ENCODE results near the gene RAB5B.

The RAB5B gene

DNA sequence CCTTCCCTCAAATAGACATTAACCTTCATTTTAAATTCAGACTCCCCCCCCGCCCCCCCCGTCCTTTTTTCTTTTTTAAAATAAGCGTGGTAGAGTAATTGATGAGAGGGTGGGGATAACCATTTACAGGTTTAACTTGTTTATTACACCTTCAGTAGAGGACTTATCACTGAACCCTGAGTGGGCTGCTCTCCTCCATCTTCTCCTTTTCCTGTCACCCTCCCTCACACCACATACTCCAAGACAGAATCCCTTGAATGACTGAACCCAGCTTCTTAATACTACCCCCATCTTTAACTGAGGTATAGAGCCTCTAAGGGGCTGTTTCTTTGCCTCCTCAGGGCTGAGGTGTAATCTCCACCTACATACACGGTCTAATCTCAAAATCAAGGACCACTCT is 43.3 kb downstream of the RAB5B start:
- no peak overlapping the region for H3K4me3 ChIP-seq (ENCODE audit: low read depth, low read length)
- no peaks in the 10 kb centered on the region for H3K4me1 ChIP-seq (ENCODE audit: control insufficient read depth, insufficient read depth, low read length)
- ChIA-PET CTCF (no interaction called here), POLR2A (no interaction called here)
- H3K36me3 ChIP-seq (ENCODE audit: control insufficient read depth in 2 of 2, insufficient read depth in 1 of 2, low read length in 2 of 2) = peaks cover 0 to 7% of the 10 kb centered on the region in 2 experiments; a peak in 1 of 3 replicates
- no peak for TF ChIP-seq GLI4 (tag by site-specific recombination; IDR thresholded peaks at IDR 0.05)
- TF ChIP-seq ZNF677 (tag by site-specific recombination; IDR thresholded peaks at IDR 0.05) = no peak
- TF ChIP-seq MYNN (tag by site-specific recombination; IDR thresholded peaks at IDR 0.05; ENCODE audit: borderline replicate concordance) = no peak
- no peak for TF ChIP-seq ZNF114 (tag by site-specific recombination; IDR thresholded peaks at IDR 0.05)
- TF ChIP-seq SCRT1 (tag by site-specific recombination; IDR thresholded peaks at IDR 0.05; ENCODE audit: borderline replicate concordance) = no peak
- TF ChIP-seq SP3 (tag by site-specific recombination; IDR thresholded peaks at IDR 0.05) = no peak
- no peak for TF ChIP-seq HOXC10 (CRISPR knock-in tag; IDR thresholded peaks at IDR 0.05)
- no peak for TF ChIP-seq ZNF777 (tag by site-specific recombination; IDR thresholded peaks at IDR 0.05; ENCODE audit: borderline replicate concordance)
- TF ChIP-seq ZNF121 (tag by site-specific recombination; IDR thresholded peaks at IDR 0.05) = no peak
- TF ChIP-seq ZNF768 (tag by site-specific recombination; IDR thresholded peaks at IDR 0.05) = no peak
- no peak for TF ChIP-seq ZSCAN16 (tag by site-specific recombination; IDR thresholded peaks at IDR 0.05)
- no peak for TF ChIP-seq SCRT2 (tag by site-specific recombination; IDR thresholded peaks at IDR 0.05)
- no peak for TF ChIP-seq SALL2 (tag by site-specific recombination; IDR thresholded peaks at IDR 0.05; ENCODE audit: borderline replicate concordance)
- TF ChIP-seq ZNF558 (tag by site-specific recombination; IDR thresholded peaks at IDR 0.05) = no peak
- no peak for TF ChIP-seq ZNF223 (tag by site-specific recombination; IDR thresholded peaks at IDR 0.05)
- no peaks in the 10 kb centered on the region for H3K9me3 ChIP-seq (ENCODE audit: control insufficient read depth, insufficient read depth, low read depth, low read length)
- H3K27ac ChIP-seq (ENCODE audit: extremely low read depth, low read depth, low read length) = no peak overlapping the region

DNA sequence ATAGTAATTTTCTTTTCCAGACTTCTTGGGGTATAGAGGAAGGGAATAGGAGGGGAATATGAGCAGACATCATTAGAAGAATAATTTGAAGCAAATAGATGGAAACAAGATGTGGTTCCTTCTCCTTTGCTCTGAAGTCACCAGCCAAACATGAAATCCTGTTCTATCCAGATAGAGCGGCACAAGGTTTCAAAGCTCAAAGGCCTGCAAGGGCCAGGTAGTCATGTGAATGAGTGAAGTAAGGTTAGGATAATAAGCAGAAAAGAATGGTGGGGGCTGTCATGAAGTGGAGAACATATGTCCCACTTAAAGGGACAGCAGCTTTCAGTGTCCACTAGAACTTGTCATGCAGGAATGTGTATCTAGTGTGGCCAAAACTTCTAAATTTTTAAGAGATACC is 44.5 kb downstream of the RAB5B start:
- no peak overlapping the region for H3K4me3 ChIP-seq (ENCODE audit: low read depth, low read length)
- CTCF ChIA-PET = interaction anchor here (0.7 kb wide), 1 partner anchor 26 kb away, joined by 3 read pairs; no protein-coding TSS in a partner anchor
- no peaks in the 10 kb centered on the region for H3K4me1 ChIP-seq (ENCODE audit: control insufficient read depth, insufficient read depth, low read length)
- H3K27ac ChIP-seq (ENCODE audit: extremely low read depth, low read depth, low read length) = no peak overlapping the region
- POLR2A ChIA-PET = interaction anchor here (1.0 kb wide), 1 partner anchor 11 kb away, joined by 3 read pairs; no protein-coding TSS in a partner anchor
- H3K36me3 ChIP-seq (ENCODE audit: control insufficient read depth in 2 of 2, insufficient read depth in 1 of 2, low read length in 2 of 2) = peaks cover 0 to 7% of the 10 kb centered on the region in 2 experiments; a peak in 1 of 3 replicates
- no peaks in the 10 kb centered on the region for H3K9me3 ChIP-seq (ENCODE audit: control insufficient read depth, insufficient read depth, low read depth, low read length)
- TF ChIP-seq ZNF549 (tag by site-specific recombination; IDR thresholded peaks at IDR 0.05) = no peak
- no peak for TF ChIP-seq ZNF501 (tag by site-specific recombination; IDR thresholded peaks at IDR 0.05)
- no peak for TF ChIP-seq PRDM10 (tag by site-specific recombination; IDR thresholded peaks at IDR 0.05)
- TF ChIP-seq ZBTB10 (tag by site-specific recombination; IDR thresholded peaks at IDR 0.05) = no peak
- no peak for TF ChIP-seq ZNF18 (tag by site-specific recombination; IDR thresholded peaks at IDR 0.05)
- no peak for TF ChIP-seq ZBTB44 (tag by site-specific recombination; IDR thresholded peaks at IDR 0.05)
- TF ChIP-seq ZNF221 (tag by site-specific recombination; IDR thresholded peaks at IDR 0.05; ENCODE audit: borderline replicate concordance) = no peak
- TF ChIP-seq ZNF654 (tag by site-specific recombination; IDR thresholded peaks at IDR 0.05; ENCODE audit: low read depth) = no peak
- TF ChIP-seq, protein P1, sequence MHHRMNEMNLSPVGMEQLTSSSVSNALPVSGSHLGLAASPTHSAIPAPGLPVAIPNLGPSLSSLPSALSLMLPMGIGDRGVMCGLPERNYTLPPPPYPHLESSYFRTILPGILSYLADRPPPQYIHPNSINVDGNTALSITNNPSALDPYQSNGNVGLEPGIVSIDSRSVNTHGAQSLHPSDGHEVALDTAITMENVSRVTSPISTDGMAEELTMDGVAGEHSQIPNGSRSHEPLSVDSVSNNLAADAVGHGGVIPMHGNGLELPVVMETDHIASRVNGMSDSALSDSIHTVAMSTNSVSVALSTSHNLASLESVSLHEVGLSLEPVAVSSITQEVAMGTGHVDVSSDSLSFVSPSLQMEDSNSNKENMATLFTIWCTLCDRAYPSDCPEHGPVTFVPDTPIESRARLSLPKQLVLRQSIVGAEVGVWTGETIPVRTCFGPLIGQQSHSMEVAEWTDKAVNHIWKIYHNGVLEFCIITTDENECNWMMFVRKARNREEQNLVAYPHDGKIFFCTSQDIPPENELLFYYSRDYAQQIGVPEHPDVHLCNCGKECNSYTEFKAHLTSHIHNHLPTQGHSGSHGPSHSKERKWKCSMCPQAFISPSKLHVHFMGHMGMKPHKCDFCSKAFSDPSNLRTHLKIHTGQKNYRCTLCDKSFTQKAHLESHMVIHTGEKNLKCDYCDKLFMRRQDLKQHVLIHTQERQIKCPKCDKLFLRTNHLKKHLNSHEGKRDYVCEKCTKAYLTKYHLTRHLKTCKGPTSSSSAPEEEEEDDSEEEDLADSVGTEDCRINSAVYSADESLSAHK (tag by site-specific recombination; IDR thresholded peaks at IDR 0.05) = no peak
- no peak for TF ChIP-seq ZBTB1 (tag by site-specific recombination; IDR thresholded peaks at IDR 0.05)
